GM19238 (cell line): Measurements from ENCODE around the gene GADD45GIP1.
"Not testable (repeated sequence)": the region's sequence is repeated elsewhere in the genome, so short reads cannot be mapped to it uniquely, and the experiment has no call there.

Experiments used
- DNase-seq: peaks from one replicate; pipeline ENCODE4 v3.0.0; 2011; ENCODE audit warnings: low spot score; ENCODE audit not compliant: insufficient read length

The GADD45GIP1 gene

GRCh38 chr19:12943437-12944044 lies 13.5 kb downstream of the GADD45GIP1 start:
- DNase-seq: no peak

DNA sequence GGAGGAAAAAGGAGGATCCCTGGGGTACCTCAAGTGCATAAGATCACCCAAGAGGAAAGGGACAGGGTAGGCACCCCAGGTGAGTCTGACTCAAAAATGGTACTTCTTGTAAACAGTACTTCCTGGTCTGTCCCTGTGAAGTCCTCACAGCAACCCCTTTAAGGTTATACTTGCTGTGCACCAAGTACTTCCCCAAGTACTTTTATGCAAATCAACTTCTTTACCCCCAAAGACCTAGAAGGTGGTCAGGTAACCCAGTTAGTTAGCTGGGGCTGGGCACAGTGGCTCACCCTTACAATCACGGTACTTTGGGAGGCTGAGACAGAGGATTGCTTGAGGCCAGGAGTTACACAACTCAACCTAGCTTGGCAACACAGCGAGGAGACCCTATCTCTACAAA lies 16.1 kb downstream of the GADD45GIP1 start:
- DNase-seq: no peak

DNA sequence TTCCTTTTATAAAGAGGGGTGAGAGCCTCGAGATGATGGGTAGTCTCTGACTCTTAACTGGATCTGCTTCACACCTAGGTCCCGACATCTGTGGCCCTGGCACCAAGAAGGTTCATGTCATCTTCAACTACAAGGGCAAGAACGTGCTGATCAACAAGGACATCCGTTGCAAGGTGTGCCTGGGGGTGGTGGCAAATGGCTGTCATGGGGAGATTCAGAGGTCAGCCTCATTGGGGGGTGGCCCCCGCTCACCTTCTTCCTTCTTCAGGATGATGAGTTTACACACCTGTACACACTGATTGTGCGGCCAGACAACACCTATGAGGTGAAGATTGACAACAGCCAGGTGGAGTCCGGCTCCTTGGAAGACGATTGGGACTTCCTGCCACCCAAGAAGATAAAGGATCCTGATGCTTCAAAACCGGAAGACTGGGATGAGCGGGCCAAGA lies 17.0 kb downstream of the GADD45GIP1 start:
- DNase-seq: no peak

- DNase-seq: no peak
Measured at GRCh38 chr19:12938779-12939601, 18.0 kb downstream of the GADD45GIP1 start.

DNA sequence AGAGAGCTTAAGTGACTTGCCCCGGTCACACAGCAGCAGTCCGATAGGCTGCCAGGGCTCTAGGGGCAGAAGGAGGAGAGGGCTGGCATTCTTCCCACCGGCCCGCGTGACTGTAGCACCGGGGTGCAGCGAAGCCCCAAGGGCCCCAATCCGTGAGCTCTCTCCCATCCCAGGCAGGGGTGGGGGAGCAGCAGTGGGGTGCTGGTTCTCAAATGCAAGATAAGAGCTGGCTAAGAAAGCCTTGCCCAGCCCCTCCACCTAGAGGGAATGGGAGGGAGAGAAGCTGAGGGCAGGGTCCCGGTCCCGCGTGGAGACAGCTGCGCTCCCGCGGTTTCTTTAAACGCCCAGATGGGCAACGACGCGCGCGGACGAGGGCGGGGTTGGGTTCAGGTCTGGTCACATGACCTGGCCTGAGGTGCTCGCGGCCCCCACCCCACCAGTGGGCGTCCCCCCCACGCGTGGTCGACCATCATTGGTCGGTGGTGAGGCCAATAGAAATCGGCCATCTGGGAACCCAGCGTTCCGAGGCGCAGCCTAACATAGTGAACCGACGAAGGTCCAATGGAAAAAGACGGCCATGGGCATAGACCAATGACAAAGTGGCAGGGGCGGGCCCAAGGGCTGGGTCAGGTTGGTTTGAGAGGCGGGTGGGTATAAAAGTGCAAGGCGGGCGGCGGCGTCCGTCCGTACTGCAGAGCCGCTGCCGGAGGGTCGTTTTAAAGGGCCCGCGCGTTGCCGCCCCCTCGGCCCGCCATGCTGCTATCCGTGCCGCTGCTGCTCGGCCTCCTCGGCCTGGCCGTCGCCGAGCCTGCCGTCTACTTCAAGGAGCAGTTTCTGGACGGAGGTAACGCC lies 18.9 kb downstream of the GADD45GIP1 start, which contains the start of gene CALR:
Gene CALR (plus strand): TSS at position 683 of the 852 bp plus-strand sequence. CDS start 71 bp downstream, at position 754.
- DNase-seq: peak; percentile 95

DNA sequence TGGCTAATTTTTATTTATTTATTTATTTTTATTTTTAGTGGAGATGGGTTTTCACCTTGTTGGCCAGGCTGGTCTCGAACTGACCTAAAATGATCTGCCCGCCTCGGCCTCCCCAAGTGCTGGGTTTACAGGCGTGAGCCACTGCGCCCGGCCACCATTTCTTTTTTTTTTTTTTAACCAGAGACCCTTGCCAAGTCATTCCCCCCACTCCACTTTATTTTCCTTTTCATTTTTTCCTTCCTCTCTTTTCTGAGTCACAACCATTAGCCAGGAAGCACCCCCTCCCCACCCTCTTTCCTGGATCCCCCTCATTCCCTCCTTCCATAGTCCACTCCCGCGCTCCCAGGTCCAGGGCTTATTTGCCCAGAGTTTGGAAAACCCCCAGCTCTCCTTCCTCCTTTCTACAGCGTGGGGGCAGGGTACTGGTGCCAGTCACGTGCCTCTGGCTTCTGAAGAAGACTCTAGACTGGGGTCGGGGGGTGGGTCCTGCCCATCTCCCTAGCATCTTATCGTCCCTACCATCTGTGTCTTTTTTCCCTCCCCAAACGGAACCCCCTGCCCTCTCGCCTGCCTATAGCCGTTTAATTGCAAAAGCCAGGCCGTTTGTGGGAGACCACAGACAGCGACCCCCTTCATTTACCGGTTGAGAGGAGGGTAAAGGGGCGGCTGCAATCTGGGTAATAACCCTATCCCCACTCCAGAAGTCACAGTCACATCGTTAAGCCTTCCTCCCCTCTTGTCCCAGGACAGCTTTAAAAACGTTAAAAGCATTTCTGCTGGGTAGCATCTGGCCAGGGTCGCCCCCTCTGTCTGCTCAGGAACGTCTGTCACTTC lies 19.7 kb downstream of the GADD45GIP1 start:
- no peak for DNase-seq

- DNase-seq: no peak
Measured at GRCh38 chr19:12936582-12936981, 20.4 kb downstream of the GADD45GIP1 start.

DNA sequence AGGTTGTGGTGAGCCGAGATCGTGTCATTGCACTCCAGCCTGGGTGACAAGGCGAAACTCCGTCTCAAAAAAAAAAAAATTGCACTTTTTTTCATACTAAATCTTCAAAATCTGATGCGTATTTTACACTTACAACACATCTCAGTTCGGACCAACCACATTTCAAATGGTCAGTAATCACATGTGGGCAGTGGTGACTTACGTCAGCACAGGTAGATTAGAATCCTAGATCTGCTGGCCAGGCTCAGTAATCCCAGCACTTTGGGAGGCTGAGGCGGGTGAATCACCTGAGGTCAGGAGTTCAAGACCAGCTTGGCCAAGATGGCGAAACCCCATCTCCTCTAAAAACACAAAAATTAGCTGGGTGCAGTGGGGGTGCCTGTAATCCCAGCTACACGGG lies 22.0 kb downstream of the GADD45GIP1 start:
- no peak for DNase-seq

DNA sequence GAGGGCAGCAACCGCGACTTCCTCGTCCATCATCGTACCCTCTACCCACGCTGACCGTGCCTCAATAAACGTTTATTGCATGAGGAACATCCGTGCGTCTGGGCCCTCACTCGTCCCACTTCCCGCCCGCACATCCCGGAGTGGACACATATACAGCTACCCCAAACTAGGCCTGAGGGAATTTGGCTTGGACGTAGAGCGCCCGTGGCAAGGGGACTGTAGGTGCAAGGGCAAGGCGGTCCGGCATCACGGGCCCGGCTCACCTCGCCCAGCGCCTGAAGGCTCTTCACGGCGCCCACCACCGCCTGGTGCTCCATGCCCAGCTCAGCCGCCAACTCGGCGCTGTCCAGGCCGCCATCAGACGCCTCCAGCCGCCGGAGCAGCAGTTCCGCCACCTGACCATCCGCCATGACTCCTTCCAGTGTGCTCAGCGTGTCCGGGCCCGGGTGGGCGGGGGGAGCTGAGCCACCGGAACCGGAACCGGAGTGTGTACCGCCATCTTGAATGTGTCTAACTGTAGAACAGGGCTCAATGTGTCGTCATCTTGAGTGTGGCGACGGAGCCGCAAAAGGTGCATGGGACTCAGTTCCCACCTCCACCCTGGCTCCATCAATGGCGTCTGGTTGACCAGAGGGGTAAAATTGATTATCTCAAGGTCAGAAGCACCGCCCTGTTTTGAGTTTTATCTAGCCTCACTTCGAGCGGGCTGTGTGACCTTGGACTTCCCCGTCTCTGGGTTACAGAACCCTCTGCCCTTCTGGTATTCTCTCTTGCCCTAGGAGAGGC lies 23.5 kb downstream of the GADD45GIP1 start, which contains the start of gene FARSA:
Gene FARSA (minus strand): TSS at position 425 of the 786 bp plus-strand sequence. CDS start 15 bp downstream, at position 410.
- DNase-seq: peak; percentile 87

- DNase-seq: no peak
Measured at GRCh38 chr19:12932392-12933286, 24.4 kb downstream of the GADD45GIP1 start.

DNA sequence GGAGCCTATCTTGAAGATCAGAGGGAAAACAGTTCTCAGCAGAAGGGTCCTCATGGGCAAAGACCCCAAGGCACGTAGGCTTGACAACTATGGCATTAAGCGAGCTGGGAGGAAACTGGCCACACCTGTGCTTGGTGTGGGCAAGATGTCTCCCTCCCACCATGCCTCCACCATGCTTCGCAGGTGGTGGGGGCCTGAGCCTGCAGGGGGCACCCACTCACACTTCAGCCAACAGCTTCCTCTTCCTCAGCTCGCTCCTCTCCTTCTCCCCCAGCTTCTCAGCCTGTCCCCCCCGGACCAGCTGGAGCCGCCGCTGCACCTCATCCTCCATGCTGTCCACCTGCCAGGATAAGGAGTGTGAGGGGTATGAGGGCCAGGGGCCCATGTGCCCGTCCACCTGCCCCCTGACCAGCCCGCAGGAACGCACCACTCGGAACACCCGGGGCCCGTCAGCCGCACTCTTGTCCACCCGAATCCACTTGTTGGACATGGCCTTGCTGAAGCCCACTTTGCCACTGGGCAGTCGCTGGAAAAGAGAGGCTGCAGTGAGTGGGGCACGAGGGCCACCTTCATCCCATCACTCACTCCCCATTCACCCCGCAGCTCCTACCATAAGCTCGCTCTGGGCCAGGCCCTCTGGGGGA lies 26.9 kb downstream of the GADD45GIP1 start:
- no peak for DNase-seq

DNA sequence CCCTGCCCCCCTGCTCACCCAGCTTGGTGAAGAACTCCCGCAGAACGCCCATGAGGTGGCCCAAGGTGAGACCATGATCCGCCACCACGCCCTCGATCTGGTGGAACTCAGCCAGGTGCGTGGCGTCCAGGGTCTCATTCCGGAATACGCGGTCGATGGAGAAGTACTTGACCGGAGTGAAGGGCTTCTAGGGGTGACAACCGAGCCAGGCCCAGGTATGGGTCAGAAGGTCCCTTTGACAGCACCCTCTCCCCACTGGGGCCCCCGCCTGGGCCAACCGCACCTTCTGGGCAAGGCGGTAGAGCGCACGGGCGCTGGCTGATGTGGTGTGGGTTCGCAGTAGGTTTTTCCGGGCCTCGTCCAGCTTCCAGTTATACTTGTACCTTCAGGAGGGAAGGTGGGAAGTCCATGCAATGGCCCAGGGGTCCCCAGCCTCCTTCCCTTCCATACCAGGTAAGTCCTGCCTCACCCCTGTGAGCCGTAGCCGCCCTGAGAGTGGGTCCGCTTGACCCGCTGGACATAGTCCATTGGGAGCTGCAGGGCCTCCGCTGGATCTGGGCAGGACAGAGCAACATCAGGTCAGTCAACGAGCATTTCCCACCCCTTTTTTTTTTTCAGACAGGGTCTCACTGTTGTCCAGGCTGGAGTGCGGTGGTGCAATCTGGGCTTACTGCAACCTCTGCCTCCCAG lies 32.3 kb downstream of the GADD45GIP1 start:
- DNase-seq: no peak

DNA sequence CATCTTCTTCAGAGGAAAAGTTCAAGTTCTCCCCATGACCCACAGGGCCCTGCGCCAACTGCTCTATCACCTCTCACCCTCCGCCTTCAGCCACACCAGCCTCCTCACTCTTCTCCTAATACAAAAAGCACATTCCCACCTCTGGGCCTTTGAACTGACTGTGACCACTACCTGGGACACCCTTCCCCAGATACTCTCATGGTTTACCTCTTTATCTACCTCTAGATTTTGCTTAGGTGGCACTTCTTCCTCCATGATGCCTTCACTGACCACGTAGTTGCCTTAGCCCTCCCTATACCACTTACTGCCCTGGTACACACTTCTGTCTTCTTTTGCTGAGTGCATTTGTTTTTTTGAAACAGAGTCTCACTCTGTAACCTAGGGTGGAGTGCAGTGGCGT lies 34.1 kb downstream of the GADD45GIP1 start:
- DNase-seq: no peak

DNA sequence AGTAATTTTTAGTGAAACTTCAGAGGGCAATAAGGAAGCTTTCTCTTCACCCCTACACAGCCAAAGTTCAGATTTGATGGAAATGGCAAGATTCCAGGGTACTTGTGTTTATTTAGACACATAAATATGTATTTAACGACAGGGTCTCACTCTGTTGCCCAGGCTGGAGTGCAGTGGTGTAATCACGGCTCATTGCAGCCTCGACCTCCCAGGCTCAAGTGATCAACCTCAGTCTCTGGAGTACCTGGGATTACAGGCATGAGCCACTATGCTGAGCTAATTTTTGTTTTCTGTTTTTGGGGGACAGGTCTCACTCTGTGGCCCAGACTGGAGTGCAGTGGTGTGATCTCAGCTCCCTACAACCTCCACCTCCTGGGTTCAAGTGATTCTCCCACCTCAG lies 36.0 kb downstream of the GADD45GIP1 start:
- no peak for DNase-seq

DNA sequence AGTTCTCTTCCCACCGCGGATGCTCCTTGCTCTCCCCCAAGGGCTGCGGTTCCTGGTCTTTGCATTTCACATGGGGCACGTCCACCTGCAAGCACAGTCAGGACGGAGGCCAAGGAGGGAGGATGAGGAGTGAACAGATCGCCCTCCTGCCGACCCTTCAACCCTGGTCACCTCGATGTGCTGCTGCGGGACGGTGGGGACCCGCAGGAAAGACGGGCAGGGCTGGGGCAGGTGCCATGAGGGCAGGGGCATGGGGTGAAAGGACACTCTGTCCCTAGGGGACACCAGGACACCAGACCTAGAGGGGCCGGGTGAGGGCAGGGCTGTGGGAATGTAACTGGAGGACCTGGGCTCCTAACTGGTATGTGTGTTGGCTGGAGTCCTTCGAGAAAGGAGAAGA lies 38.8 kb downstream of the GADD45GIP1 start:
- DNase-seq: no peak

DNA sequence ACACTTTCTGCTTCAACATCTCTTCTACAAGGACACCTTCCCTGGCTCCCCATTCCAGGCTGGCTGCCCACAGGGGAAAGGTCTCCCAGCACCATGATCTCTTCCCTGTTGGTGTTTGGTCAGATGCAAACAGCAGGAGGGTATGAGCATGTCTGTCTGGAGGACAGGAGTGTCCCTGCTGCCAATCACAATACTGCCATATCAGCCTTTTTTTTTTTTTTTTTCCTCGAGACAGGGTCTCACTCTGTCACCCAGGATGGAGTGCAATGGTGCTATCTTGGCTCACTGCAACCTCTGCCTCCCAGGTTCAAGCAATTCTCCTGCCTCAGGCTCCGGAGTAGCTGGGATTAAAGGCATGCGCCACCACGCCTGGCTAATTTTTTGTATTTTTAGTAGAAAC lies 41.2 kb downstream of the GADD45GIP1 start:
- not testable (repeated sequence) for DNase-seq

GRCh38 chr19:12913851-12914690 lies 43.0 kb downstream of the GADD45GIP1 start:
- DNase-seq: no peak
